SU-DHL-6 (cell line): ENCODE data around the gene ONECUT1.

Experiments used
- CTCF ChIP-seq: fragments of 200-600 bp; sonication (generic); IDR thresholded peaks from one replicate; pipeline ENCODE4 v1.5.1; 2017; ENCODE audit warnings: antibody characterized with exemption, mild to moderate bottlenecking, low read length, moderate library complexity; ENCODE audit not compliant: insufficient read depth, poor library complexity, severe bottlenecking
- EZH2phosphoT487 ChIP-seq: fragments of 200-600 bp; sonication (generic), shearing (Covaris generic); conservative IDR thresholded peaks from 2 replicates; pipeline ENCODE4 v1.6.1; 2018; ENCODE audit warnings: mild to moderate bottlenecking, antibody characterized with exemption, low read length, moderate library complexity, mixed read lengths

GRCh38 chr15:52785672-52786406, 4.3 kb downstream of the ONECUT1 start:
- TF ChIP-seq CTCF (no peak), EZH2phosphoT487 (no peak)
